A204.1 (cell line): Measurements from ENCODE around the gene DCAF10.
"Not testable (repeated sequence)": the region's sequence is repeated elsewhere in the genome, so short reads cannot be mapped to it uniquely, and the experiment has no call there.

Experiments
- FAIRE-seq: peaks from 2 replicates; lab custom pipeline; 2012; peaks lifted over from hg19 to GRCh38; lab: Jason Lieb, UNC

The DCAF10 gene, protein sequence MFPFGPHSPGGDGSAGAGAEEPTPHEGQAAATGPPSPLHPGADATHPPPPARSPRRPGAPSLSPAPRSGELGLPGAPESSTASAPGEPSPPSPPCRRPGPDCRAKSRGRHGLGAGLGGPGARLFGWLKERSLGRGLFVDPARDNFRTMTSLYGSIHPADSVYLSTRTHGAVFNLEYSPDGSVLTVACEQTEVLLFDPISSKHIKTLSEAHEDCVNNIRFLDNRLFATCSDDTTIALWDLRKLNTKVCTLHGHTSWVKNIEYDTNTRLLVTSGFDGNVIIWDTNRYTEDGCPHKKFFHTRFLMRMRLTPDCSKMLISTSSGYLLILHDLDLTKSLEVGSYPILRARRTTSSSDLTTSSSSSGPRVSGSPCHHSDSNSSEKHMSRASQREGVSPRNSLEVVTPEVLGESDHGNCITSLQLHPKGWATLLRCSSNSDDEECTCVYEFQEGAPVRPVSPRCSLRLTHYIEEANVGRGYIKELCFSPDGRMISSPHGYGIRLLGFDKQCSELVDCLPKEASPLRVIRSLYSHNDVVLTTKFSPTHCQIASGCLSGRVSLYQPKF

DNA sequence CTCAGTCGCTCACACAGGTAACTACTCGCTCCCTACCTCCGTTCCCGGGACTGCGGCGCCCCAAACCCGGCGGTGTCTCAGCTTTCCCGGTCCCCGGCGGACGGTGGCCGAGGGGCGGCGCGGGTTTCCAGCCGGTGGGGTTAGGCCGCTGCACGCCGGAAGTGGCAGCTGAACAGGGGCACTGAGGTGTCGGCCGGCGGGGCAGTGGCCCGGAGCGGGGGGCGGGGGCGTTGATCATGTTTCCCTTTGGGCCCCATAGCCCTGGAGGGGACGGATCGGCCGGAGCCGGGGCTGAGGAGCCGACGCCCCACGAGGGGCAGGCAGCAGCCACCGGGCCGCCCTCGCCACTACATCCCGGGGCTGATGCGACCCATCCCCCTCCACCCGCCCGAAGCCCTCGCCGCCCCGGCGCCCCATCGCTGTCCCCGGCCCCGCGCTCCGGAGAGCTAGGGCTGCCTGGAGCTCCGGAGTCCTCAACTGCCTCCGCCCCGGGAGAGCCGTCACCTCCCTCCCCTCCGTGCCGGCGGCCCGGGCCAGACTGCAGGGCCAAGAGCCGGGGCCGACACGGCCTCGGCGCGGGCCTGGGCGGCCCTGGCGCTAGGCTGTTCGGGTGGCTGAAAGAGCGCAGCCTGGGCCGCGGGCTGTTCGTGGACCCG lies at the start of gene DCAF10:
Gene DCAF10, plus strand, starts transcription at position 167 of the 656 bp plus-strand sequence. Its CDS starts 70 bp downstream, at position 237.
- FAIRE-seq = no peak

DNA sequence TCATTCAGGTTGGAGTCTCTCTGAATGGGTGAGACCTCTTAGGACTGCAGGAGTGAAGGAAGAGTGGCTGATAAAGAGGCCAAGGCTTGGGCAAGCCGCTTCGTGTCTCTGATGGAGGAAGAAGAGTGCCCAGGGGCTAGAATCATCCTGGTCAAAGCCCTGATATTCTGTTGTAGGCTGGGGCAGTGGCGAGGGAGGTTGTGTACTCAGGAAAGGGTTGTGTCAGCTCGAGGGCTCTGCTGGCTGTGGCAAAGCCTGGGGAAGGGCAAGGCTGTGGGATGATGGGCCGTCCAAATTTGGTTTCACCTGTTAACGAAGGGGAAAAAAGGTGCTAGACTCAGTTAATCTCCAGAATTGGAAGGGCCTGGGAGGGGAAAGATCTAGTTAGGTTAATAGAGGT lies 49.4 kb upstream of the DCAF10 start:
- FAIRE-seq = no peak

DNA sequence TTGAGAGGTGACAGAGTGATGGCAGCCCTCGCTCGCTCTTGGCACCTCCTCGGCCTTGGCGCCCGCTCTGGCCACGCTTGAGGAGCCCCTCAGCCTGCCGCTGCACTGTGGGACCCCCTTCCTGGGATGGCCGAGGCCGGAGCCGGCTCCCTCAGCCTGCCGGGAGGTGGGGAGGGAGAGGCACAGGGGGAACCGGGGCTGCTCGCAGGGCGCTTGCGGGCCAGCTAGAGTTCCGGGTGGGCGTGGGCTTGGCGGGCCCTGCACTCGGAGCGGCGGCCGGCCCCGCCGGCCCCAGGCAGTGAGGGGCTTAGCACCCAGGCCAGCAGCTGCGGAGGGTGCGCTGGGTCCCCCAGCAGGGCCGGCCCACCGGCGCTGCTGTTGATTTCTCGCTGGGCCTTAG lies 48.9 kb upstream of the DCAF10 start:
- FAIRE-seq = not testable (repeated sequence)

DNA sequence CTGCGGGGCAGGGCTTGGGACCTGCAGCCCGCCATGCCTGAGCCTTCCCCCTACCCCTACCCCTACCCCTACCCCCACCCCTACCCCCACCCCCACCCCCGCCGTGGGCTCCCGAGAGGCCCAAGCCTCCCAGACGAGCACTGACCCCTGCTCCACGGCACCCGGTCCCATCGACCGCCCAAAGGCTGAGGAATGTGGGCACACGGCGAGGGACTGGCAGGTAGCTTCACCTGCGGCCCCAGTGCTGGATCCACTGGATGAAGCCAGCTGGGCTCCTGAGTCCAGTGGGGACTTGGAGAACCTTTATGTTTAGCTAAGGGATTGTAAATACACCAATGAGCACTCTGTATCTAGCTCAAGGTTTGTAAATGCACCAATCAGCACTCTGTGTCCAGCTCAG lies 48.5 kb upstream of the DCAF10 start:
- FAIRE-seq = not testable (repeated sequence)

DNA sequence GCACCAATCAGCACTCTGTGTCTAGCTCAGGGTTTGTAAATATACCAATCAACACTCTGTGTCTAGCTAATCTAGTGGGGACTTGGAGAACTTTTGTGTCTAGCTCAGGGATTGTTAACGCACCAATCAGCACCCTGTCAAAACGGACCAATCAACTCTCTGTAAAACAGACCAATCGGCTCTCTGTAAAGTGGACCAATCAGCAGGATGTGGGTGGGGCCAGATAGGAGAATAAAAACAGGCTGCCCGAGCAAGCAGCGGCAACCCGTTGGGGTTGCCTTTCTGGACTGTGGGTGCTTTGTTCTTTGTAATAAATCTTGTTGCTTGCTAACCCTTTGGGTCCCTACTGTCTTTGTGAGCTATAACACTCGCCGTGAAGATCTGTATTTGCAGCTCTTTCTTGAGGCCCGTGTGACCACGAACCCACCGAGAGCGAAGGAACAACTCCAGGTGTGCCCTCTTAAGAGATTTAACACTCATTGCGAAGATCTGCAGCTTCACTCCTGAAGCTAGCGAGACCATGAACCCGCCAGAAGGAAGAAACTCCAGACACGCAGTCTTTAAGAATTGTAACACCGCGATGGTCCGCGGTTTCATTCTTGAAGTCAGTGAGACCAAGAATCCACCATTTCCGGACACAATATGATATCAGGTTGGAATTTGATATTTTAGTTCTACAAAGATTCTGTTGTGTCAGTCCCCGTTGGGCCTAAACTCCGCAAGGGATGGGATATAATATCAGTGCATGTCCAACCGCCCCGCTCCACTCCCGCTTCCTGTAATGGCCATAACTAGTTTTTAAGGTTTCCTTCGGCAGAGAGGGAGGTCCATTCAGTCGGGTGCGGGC lies 47.7 kb upstream of the DCAF10 start:
- FAIRE-seq = no peak

DNA sequence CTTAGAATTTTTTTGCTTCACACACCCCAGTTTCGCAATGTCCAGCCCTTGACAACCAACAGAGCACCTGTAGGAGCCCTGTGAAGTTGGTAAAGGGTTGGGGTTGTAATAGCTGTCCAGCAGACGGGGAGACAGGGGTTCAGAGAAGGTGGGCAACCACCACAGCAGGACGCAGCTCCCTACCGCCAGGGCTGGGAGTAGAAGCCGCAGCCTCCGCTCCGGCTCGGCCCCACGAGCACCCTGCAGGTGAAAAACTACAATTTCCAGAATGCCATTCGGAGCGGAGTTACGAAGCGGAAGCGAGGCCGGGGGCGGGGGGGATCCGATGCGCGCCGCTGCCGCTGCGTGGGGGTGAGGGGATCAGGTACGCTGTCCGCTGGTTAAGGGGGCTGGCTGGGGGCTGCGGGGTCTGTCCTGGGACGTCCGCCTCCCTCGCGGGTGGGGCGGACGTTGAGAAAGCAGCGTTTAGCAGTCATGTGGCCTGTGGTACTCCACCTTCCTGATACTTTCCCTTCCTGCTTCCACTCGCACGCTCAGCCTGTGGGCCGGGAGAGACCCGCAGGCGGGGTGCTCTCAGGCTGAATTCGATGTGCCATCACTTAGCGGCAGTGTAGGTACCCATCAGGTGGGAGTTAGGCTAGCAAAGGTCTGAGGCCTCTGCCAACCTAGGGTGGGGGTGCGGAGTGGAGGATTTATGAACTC lies 47.0 kb upstream of the DCAF10 start, which contains the start of gene TRMT10B:
Gene TRMT10B, plus strand, starts transcription at position 317 of the 702 bp plus-strand sequence. CDS start 8,127 bp downstream, outside the sequence.
- no peak for FAIRE-seq

DNA sequence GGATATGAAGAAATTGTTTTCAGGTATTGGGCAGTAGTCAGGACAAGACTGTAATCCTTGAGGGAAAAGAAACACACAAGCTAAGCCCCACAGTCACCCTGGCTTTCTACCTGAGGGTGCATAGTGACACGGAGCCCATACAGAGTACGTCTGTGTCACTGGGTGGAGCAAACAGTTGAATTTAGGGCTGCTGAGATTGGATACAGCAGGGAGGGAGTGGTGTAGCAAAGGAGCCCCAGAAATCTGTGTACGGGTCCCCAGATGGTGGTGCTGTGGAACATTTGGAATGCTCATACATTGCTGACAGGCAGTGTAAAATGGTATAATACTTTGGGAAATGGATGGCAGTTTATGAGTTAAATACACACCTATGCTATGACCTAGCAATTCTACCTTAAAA lies 41.9 kb upstream of the DCAF10 start:
- FAIRE-seq = no peak

DNA sequence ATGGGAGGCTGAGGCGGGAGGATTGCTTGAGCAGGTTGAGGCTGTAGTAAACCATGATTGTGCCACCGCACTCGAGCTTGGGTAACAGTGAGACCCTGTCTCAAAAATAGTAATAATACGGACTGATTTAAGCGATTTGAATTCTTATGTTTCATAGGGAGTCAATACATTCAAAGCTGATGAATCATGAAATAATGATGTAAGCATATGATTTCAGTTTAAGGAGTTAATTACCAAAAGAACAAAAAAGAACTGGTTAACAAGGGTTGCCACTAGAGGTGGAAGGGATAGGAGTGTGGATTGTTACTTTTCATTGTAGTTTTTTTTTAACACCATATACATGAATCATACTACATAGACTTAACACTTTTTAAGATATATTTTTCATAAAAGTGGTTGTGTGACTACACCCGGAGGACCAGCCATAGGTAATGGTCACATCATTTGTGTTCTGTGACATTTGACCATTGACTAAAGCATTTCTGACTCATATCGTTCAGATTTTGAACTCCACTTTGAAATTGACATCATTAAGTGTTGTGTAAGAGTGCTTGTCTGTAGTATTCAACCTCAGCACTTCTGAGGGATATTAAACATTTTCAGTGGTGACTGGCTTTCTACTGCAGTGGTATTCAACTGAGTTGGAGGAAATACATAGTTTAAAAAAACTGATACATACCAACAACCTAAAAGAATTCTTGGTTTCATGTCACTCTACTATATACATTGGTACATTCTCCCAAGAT lies 40.0 kb upstream of the DCAF10 start:
- no peak for FAIRE-seq

DNA sequence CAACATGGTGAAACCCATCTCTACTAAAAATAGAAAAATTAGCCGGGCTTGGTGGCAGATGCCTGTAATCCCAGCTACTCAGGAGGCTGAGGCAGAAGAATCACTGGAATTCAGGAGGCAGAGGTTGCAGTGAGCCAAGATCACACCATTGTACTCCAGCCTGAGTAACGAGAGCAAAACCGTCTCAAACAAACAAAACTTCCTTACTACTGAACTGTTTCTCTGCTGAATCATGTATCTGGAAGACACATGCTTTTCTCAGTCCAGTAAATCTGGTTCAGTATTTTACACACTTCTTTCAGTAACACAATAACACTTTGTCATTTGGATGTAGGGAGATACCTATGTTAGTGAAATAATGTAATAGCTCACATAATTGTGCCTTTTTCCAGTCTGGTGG lies 39.1 kb upstream of the DCAF10 start:
- no peak for FAIRE-seq

DNA sequence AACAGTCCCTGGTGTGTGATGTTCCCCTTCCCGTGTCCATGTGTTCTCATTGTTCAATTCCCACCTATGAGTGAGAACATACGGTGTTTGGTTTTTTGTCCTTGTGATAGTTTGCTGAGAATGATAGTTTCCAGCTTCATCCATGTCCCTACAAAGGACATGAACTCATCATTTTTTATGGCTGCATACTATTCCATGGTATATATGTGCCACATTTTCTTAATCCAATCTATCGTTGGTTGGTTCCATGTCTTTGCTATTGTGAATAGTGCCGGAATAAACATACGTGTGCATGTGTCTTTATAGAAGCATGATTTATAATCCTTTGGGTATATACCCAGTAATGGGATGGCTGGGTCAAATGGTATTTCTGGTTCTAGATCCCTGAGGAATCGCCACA lies 35.3 kb upstream of the DCAF10 start:
- FAIRE-seq = not testable (repeated sequence)

DNA sequence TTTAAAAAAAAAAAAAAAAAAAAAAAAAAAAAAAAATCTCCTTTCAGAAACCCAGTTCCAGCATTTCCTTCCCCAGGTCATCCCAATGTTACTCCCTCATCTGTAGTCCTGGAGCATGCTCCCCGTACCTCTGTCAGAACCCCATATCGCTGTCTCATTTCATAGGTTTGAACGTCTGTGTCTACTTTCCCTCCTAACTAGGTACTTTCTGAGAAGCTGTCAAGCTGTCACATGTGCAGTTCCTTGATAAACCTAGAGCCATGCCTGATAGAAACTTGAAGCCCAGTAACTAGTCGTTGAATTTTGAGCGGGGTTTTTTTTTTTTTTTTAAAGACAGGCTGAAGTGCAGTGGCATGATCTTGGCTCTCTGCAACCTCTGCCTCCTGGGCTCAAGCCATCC lies 31.3 kb upstream of the DCAF10 start:
- no peak for FAIRE-seq

DNA sequence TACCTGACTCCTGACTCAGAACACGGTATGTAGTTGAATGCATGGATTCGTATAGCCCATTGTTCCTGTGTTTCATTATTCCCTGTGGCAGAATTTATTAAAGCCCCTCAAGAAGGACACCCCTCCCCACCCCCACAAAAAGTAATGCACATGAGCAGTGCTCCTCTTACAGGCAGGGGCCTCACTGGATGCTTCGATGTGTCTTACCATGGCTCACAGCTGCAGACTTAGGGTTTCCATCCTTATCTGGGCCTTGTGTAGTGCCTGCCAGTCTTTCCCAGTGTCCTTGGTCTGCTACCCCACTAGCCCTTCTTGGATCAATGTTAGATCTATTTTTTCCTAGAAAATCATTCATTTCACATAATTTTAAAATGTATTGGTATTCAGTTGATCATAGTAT lies 30.6 kb upstream of the DCAF10 start:
- FAIRE-seq = no peak

DNA sequence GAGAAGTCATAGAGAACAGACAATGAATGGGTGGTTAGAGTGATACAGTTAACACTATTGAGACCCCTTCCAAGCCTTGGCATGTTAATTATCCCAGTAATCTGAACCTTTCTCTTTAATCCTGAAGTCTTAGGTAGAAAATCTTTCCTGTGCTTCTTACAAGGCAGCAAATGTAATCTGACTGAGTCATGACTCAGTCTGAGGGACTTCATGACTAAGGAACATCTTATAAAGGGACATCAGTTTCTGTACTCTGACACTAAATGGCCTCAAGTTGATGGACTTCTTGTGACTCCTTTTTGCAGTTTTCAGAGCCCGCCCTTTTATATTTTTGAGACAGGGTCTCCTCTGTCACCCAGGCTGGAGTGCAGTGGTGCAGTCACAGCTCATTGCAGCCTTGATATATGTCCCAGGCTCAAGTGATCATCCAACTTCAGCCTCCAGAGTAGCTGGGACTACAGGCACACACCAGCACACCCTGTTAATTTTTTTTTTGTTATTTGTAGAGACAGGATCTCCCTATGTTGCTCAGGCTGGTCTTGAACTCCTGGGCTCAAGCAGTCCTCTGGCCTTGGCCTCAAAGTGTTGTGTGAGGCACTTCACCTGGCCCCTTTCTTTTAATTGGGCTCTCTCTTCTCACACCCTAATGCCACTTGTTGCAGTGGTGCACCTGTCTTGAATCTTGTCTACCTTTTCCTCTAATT lies 25.2 kb upstream of the DCAF10 start:
- no peak for FAIRE-seq

DNA sequence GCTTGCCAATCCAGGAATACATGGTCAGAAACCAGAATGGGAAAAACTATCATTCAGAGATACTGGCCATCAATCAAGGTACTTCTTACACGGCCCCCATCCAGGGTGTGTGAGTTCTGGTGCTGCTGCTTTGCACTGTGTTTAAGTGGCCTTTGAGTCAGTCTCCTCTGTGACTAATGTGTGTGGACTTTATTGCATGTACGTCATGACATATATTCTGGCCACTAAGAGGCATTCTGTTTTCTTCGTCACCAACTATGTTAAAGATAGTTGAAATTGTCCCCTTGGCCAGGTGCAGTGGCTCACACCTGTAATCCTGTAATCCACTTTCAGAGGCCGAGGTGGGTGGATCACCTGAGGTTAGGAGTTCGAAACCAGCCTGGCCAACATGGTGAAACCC lies 24.3 kb upstream of the DCAF10 start:
- no peak for FAIRE-seq

DNA sequence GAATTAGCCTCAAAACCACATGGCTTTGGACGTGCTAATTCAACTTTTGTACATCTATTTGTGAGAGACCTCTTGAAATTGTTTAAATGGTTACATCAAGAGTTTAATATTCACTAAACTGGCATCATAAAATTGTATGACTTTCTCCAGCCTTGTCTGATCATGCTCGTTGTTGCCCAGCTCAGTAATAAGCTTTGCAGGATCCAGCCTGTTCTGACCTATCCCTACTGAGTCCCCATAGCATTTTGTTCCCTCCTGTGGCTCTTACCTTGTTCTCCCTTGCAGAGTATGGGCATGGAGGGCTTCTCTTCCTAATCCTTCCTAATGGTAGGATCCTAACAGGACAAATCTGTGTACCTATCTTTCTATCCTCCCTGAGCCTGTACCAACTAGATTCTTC lies 22.1 kb upstream of the DCAF10 start:
- FAIRE-seq = no peak

DNA sequence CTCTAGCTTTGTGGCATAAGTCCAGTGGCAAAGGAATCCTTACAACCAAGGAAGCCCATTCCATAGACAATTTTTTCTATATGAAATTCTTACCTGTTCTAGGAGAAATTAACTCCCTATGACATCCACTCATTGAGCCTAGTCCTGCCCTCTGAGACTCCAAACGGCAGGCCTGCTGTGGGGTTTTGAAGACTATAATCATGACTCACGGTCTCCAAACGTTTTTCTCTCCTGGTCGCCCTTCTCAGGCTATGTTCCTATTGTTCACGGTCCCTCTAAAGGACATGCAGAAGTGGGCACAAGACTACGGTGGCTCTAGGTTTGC lies 16.3 kb upstream of the DCAF10 start:
- no peak for FAIRE-seq

DNA sequence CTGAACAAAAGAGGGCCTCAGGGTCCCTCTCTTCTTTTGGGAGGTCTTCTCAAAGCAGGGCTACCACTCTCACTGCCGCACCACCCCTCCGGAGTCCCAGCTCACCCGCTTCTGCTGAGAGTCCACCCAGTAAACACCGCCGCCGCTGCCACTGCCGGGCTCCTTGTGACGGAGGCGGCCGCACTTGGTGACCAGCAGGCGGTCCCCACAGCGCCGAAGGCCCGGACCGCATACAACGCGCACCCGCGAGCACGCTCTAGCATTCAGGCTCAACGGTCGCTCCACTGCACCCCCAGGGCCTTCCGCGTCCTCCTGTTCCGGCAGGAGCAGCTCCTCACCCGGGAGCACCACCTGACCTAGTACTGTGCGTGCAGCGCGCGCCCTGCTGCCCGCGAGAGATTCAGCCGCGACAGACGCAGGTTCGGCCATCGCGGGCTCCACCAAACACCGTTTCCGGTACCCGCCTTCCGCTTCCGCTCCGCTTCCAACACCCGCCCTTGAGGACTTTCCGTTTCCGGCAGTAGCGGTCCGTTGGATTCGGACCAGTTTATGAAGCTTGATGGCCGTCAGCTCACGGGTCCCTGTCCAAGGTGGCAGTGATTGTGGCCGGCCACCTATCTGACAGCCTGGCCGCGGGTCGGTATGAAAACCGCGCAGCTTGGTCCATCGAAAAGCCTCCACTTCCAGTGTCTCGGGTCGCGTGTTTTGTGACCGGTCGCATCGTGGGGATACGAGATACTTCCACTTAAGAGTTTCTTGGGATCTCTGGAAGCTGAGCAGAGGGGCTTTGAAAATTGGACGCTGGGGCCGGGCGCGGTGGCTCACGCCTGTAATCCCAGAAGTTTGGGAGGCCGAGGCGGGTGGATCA lies 15.7 kb upstream of the DCAF10 start, which contains the start of gene EXOSC3:
Gene EXOSC3, minus strand, starts transcription at position 449 of the 868 bp plus-strand sequence. Its CDS starts 20 bp downstream, at position 429.
- peak; percentile 29 for FAIRE-seq

DNA sequence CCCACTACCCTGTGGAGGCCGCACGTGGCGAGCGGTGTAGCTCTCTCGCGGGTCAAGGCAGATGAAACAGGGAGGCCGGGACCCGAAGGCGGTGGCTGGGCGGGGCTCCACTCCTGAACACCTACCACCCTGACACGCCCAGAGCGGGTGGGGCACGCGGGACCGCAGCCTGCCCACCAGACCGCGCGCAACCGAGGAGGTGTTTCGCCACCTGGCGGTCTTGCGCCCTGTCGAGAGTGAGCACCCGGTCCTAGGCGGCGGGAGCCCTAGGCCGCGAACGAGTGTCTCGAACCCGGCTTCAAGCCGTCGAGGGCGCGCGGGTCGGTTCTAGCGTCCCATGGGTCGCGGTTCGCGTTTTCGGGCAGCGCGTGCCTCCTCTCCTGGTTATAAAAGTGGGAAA lies 13.5 kb upstream of the DCAF10 start:
- no peak for FAIRE-seq

DNA sequence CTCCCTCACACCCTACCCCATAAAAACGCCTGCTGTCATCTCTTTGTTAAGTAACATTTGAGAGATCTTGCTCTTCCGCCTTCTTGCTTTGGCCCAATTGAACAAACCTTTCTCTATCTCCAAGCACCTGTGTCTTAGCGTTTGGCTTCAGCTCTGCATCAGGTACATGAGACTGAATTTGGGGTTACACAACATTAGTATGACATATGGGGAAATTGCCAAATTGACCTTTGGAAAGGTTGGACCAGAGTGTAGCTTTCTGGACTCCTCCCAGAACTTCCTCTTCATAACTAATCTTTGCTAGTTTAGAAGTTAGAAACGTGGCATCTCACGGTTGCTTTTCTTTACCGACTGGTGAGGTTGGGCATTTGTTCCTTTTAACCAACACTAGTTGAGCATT lies 12.3 kb upstream of the DCAF10 start:
- FAIRE-seq = no peak
